Activated CD4-positive, CD25-positive, alpha-beta regulatory T cell treated with anti-CD3 and anti-CD28 coated beads, Interleukin-2, amount 50 U/mL, for 24 hours (primary cell): ENCODE results near the gene INO80.
"Not testable (repeated sequence)": the region's sequence is repeated elsewhere in the genome, so short reads cannot be mapped to it uniquely, and the experiment has no call there.

Experiments
- ATAC-seq, 2 donors: fragments of 150-1000 bp; cut with Tn5 transposase; one replicate each; pipeline ENCODE4 v1.10.0; 2021; ENCODE audit warnings: mild to moderate bottlenecking in 1 of 2, moderate library complexity in 1 of 2

Gene INO80

DNA sequence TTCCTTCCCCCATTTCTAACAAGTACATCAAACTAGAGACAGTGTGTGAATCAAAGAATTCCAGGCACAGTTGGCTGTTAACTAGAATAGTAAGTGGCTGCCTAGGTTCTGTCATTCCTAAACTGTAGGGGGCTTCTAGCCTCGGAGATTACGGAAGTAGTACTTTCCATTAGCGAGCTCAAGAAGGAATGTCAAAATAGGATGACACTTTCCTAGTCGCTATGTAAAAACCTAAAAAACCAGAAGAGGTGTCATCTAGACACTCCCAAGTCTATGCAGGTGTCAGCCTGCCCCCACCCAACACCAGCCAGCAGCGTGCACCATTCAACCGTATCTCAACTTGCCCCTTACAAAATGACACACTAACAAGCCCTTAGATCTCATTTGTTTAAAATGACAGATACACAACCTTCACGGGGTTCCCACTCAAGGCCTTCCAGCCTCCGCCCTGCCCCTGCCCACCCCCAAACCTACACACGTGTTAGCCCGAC lies 874 bp downstream of the INO80 start:
- no peak for ATAC-seq

DNA sequence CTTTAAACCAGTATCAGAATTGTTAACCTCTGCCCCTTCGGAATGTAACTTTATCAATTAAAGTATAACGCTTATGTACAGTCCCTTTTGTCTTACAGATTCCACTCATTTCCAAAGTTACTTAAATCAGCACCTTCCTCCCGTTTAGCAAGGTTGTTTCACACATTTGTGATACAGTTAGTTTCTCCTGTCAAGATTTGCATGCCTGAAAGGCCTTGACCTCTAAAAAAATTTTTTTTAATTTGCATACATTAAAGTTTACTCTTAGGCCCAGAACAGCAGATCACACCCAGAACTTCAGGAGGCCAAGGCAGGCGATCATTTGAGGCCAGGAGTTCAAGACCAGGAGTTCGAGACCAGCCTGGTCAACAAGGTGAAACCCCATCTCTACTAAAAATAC lies 9.1 kb downstream of the INO80 start:
- ATAC-seq, result no peak

- ATAC-seq, result no peak
Measured at GRCh38 chr15:41105348-41106334, 10.4 kb downstream of the INO80 start.

- ATAC-seq, result no peak
Measured at GRCh38 chr15:41104234-41104633, 11.8 kb downstream of the INO80 start.

DNA sequence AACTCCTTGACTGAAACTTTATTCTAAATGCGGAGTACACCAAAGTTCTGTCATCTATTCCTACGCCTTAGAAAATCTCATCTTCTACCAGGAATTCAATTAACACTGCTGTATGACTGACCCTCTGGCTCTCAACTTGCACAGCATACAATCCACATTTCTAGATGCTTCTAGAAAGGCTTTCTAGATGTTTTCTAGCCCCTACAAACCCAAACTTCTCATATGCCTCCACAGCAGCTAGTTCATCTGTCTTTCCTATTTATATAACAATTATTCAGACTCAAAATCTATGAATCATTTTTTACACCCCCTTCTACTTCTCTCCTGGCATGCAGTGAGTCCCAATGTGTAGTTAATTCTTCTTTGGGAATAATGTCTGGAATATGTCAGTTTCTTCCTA lies 13.2 kb downstream of the INO80 start:
- no peak for ATAC-seq

DNA sequence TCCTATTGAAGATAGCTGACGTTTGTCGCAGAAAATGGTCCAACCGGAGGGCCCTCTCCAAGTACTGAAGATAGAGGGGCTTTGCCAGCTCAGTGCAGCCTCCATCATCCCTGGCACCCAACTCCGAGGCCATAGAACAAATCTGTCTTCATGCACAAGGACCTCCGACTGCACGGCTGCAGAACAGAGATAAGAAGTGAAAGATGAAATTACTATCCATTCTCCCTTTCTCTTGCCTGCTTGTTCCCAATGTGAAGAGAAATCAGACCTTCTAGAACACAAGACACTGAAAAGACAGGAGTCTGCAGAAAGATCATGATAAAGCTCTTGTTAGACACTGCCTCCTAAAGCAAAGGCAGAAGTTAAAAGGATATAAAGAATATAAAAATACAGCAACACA lies 19.9 kb downstream of the INO80 start:
- no peak for ATAC-seq

GRCh38 chr15:41085029-41085428 lies 31.1 kb downstream of the INO80 start:
- no peak for ATAC-seq

DNA sequence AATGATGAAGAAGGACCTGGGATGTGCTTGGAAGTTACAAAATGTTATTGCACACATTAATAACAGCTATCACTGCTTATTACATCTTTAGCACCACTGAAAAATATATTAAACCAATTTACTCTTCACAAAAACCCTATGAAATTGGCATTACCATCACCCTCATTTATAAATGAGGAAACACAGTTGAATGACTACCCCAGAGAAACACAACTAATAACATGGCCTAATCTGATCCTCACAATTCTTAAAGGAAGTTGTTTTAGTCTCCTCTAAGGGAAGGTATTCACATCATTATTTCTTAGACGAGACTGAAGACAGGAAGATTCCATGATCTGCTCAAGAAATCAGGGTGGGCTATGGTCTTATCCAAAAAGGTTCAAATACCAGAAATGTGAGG lies 35.9 kb downstream of the INO80 start:
- ATAC-seq, result no peak

DNA sequence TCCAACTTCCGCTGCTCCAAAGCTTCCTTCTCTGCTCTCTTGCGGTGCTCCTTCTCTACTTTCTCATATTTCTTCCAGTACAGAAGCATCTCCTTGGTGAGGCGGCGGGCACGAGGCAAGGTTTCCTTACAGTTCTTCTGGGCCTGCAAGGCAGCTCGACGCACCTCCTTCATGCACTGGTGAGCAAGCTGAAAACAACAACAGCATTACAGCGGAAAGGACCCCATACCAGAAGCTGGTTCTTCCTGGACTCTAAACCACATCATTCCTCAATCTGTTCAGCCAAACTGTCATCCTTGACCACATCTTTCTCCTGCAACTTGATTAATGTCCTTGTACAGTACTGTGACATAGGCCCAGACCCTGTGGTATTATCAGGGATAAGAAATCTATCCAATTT lies 36.4 kb downstream of the INO80 start:
- no peak for ATAC-seq

- ATAC-seq, result not testable (repeated sequence)
Measured at GRCh38 chr15:41078879-41079278, 37.2 kb downstream of the INO80 start.

- ATAC-seq, result no peak
Measured at GRCh38 chr15:41078125-41078524, 38.0 kb downstream of the INO80 start.

GRCh38 chr15:41073028-41073427 lies 43.1 kb downstream of the INO80 start:
- ATAC-seq, result no peak

DNA sequence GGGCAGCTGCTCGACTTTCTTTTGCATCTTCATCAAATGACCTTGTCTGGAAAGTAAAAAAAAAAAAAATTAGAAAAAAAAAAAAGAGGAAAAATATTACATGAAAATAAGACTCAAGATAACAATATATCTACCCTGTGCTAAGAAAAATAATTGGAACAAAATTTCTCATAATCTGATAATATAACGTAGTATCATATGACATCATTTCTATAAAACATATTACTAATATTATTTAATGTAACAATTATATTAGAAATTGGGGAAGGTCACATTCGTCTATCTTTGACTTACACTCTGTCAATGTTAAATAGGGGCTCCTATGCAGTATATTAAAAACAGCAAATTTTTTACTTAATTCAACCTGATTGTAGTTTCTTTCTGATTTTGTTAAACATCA lies 44.1 kb downstream of the INO80 start:
- ATAC-seq, result no peak

DNA sequence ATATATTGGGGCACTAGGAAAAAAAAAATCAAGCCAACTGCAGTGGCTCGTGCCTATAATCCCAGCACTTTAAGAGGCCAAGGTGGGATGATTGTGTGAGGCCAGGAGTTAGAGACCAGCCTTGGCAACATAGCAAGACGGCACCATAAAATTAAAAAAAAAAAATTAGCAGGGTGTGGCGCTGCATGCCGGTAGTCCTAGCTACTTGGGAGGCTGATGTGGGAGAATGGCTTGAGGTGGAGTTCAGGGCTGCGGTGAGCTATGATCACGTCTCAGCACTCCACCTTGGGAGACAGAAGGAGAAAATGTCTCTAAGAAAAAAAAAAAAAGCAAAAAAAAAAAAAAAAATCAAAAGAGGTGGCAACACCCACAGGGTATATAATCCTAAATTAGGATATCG lies 49.6 kb downstream of the INO80 start:
- no peak for ATAC-seq

GRCh38 chr15:41061667-41062066 lies 54.4 kb downstream of the INO80 start:
- ATAC-seq, result no peak

DNA sequence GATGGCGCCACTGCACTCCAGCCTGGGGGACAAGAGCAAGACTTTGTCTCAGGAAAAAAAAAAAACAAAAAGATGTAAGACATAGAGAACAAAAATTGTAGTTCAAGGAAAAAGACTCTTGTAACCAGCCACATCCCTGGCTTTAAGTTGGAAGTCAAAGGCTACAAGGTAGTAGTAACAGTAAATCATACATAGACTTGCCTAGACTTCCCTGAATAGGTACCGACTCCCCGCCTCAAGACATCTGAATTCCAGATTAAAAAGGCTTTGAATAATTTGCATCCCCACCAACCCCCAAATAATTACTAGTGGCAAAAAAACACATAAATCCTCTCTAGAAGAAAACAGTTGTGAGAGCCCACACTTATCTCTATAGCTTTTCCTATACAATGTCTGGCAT lies 55.6 kb downstream of the INO80 start:
- ATAC-seq, result no peak

DNA sequence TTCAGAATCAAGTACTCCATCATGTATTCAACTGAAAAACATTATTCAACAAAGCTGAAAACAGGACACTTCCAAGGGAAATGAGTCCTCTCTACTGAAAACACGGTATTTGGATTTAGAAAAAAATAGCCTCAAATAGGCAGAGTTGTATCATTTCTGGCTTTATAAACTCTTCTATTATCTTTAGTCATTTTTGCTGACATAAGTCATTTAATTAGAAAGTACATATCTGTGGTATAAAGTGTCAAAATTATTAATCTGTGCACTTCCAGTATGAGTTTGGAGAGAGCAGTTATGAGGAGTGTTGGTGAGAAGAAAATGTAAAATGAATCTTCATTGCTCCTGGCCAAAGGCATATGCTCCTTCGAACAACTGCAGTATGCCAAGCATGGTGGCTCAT lies 59.3 kb downstream of the INO80 start:
- no peak for ATAC-seq

GRCh38 chr15:41055706-41056105 lies 60.4 kb downstream of the INO80 start:
- ATAC-seq, result no peak

- no peak for ATAC-seq
Measured at GRCh38 chr15:41051139-41051538, 64.9 kb downstream of the INO80 start.

- no peak for ATAC-seq
Measured at GRCh38 chr15:41048852-41049251, 67.2 kb downstream of the INO80 start.

- ATAC-seq, result no peak
Measured at GRCh38 chr15:41048397-41048796, 67.7 kb downstream of the INO80 start.

GRCh38 chr15:41047474-41047873 lies 68.6 kb downstream of the INO80 start:
- ATAC-seq, result no peak

GRCh38 chr15:41043276-41043951 lies 72.7 kb downstream of the INO80 start:
- no peak for ATAC-seq

- ATAC-seq, result no peak
Measured at GRCh38 chr15:41042851-41043250, 73.2 kb downstream of the INO80 start.
